ENCODE data around the gene ABLIM2. TPM values are rescaled to one million over a fixed set of nuclear protein-coding genes. Genes with fewer than 3 reads are reported as not detected.

The ABLIM2 gene
- polyA plus RNA-seq, 2 of the 4 experiments (the other 2 are of a cell fraction): 0.21 to 0.40 TPM

- ChIA-PET POLR2A (no interaction called here), CTCF (interaction anchor here (0.8 to 1.7 kb wide), 3 partner anchors 16 to 93 kb away, joined by 3 to 5 read pairs (median 4); no protein-coding TSS in a partner anchor)
- H3K4me3 ChIP-seq: no peak overlapping the region
- TF ChIP-seq CTCF (IDR thresholded peaks at IDR 0.05) (no peak), E2F6 (IDR thresholded peaks at IDR 0.05; ENCODE audit: borderline replicate concordance, low read depth) (no peak), HEYL (CRISPR knock-in tag; IDR thresholded peaks at IDR 0.05) (no peak), NFE2L2 (conservative IDR thresholded peaks at IDR 0.05; ENCODE audit: low read length) (no peak), MAFK (IDR thresholded peaks at IDR 0.05; ENCODE audit: partially characterized antibody) (no peak), ZC3H11A (IDR thresholded peaks at IDR 0.05) (no peak), SMC3 (IDR thresholded peaks at IDR 0.05) (no peak), KDM1A (IDR thresholded peaks at IDR 0.05; ENCODE audit: low read depth) (no peak), CHD2 (IDR thresholded peaks at IDR 0.05; ENCODE audit: low read length, partially characterized antibody) (no peak), HDAC2 (IDR thresholded peaks at IDR 0.05) (no peak), CHD4 (IDR thresholded peaks at IDR 0.05; ENCODE audit: borderline replicate concordance) (no peak), HES2 (IDR thresholded peaks at IDR 0.05) (no peak), POLR2A (IDR thresholded peaks at IDR 0.05; ENCODE audit: low read length) (no peak), FOSL2 (IDR thresholded peaks at IDR 0.05) (no peak), FOSL2 (CRISPR knock-in tag; IDR thresholded peaks at IDR 0.05) (no peak), NR3C1 (IDR thresholded peaks at IDR 0.05) (no peak), ZFP36 (IDR thresholded peaks at IDR 0.05; ENCODE audit: borderline replicate concordance, partially characterized antibody) (no peak), EP300 (IDR thresholded peaks at IDR 0.05) (no peak), EHF (CRISPR knock-in tag; IDR thresholded peaks at IDR 0.05) (no peak)
- TF ChIP-seq, protein P1, sequence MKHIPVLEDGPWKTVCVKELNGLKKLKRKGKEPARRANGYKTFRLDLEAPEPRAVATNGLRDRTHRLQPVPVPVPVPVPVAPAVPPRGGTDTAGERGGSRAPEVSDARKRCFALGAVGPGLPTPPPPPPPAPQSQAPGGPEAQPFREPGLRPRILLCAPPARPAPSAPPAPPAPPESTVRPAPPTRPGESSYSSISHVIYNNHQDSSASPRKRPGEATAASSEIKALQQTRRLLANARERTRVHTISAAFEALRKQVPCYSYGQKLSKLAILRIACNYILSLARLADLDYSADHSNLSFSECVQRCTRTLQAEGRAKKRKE (CRISPR knock-in tag; IDR thresholded peaks at IDR 0.05; ENCODE audit: low read depth): no peak
- TF ChIP-seq, protein P2, sequence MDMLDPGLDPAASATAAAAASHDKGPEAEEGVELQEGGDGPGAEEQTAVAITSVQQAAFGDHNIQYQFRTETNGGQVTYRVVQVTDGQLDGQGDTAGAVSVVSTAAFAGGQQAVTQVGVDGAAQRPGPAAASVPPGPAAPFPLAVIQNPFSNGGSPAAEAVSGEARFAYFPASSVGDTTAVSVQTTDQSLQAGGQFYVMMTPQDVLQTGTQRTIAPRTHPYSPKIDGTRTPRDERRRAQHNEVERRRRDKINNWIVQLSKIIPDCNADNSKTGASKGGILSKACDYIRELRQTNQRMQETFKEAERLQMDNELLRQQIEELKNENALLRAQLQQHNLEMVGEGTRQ (IDR thresholded peaks at IDR 0.05): no peak
- DNase-seq (ENCODE audit: low read depth in 1 of 2, low spot score in 1 of 2): no peak
- 67% methylated on average over 10 of the region's 15 CpGs for WGBS (ENCODE audit: missing lambda C conversion rate)
- no peaks in the 10 kb centered on the region for H3K9me3 ChIP-seq
- no peaks in the 10 kb centered on the region for H3K4me1 ChIP-seq
- no peak overlapping the region for H3K27ac ChIP-seq
- no peak for FAIRE-seq
- H3K4me2 ChIP-seq: no peak overlapping the region
- ATAC-seq: peak in 1 of 2 experiments; percentile 24; a peak in 1 of 6 replicates
These were observed 14.3 kb downstream of the ABLIM2 start for GRCh38 chr4:8144359-8144758.

DNA sequence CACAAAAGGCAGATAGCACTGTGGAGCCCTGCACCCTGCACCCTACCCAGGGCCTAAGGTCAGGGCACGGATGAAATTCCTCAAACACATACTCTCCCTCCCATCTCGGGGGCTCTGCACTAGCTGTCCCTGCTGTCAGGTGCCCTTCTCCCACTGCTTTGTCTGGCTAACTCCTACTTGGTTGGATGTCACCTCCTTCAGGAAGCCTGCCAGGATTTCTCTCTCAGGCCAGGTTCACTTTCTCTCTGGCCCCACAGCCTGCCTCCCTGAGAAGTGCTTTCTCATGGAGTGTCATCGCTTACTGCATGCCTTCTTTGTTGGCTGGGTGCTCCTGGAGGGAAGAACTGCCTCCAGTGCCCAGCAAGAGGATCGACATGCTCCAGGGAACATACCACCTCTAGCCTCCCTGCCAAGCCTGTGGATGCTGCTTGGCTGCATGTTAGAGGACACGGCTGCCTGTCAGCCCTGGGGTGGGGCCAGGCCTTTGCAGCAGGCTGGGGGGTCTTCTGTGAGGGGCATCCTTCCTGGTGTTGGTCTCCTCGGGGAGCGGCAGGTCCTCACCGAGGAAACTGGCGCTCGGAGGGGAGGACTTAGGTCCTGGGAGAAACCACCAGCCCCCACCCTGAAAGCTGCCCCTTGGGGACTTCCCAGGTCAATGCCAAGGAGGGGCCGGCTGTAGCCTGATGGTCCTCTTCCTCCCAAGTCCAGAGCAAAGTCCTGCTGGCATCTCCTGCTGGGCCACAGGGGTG is 15.0 kb downstream of the ABLIM2 start:
- H3K27ac ChIP-seq: no peak overlapping the region
- no peak overlapping the region for H3K4me2 ChIP-seq
- TF ChIP-seq ZSCAN20 (CRISPR knock-in tag; IDR thresholded peaks at IDR 0.05) (no peak), RNF2 (IDR thresholded peaks at IDR 0.05; ENCODE audit: borderline replicate concordance, low read depth) (no peak), ZFP36 (IDR thresholded peaks at IDR 0.05; ENCODE audit: borderline replicate concordance, partially characterized antibody) (peak; percentile 95), SMC3 (IDR thresholded peaks at IDR 0.05) (no peak)
- no peak overlapping the region for H3K4me3 ChIP-seq
- 61% methylated on average over 2 of the region's 11 CpGs for WGBS (ENCODE audit: missing lambda C conversion rate)
- H3K4me1 ChIP-seq: no peaks in the 10 kb centered on the region
- H3K9me3 ChIP-seq: no peaks in the 10 kb centered on the region
- POLR2A ChIA-PET: no interaction called here
- DNase-seq (ENCODE audit: low read depth in 1 of 2, low spot score in 1 of 2) (peak in 1 of 2 experiments; percentile 5), FAIRE-seq (no peak), ATAC-seq (no peak; a peak in 1 of 6 replicates)
- CTCF ChIA-PET: interaction anchor here (1.2 to 1.7 kb wide), 2 partner anchors 10 to 15 kb away, joined by 3 to 5 read pairs; no protein-coding TSS in a partner anchor
